KBM-7 (cell line): ENCODE results near the gene C4orf33.
A peak's percentile ranks its signal among the peaks of the same experiment; 100 is the strongest.
"Not testable (repeated sequence)": the region's sequence is repeated elsewhere in the genome, so short reads cannot be mapped to it uniquely, and the experiment has no call there.

Experiments used
- DNase-seq: peaks from one replicate; pipeline ENCODE4 v3.0.0-alpha.2; 2015
- in situ Hi-C: fragments of 300-500 bp; cut with MboI; formaldehyde crosslinking; loops from 2 replicates; pipeline ENCODE4 v1.14.3; 2020; ENCODE audit warnings: low sequenced_read_pairs, low pct_unique_long_range_greater_than_20kb, mixed read lengths

C4orf33 gene, protein sequence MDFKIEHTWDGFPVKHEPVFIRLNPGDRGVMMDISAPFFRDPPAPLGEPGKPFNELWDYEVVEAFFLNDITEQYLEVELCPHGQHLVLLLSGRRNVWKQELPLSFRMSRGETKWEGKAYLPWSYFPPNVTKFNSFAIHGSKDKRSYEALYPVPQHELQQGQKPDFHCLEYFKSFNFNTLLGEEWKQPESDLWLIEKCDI

DNA sequence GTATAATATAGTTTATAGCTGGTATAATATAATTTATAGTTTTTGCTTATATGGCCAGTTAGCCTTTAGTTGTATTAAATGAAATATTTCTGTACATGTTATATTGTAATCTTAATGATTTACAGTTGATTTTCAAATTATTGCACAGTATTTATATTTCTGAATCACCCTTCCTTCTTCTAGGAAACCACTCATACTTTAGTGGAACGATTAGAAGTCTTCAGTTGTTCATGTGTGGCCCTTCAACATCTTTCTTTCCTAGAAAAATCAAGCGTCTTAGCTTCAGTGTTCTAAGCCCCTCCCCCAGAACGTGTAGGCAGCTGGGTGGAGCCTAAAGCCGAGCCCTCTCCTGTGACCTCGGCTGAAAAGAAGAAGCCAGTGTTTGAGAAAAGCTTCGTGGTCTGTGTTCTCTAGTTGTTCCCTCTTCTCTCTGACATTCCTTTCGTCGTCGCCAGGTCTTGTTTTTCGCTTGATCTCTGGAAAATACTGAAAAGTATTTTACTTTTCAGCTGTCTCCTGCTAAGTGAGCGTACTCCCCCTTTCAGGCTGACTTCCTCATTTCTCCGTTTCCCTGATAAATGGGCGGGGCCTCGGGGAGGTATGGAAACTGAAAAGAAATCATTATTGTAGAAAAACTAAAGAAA is at the start of gene C4orf33:
Gene C4orf33 (plus strand): TSS at position 342 of the 644 bp plus-strand sequence. CDS start 6,459 bp downstream, outside the sequence.
- in situ Hi-C loops, result no loop called here
- DNase-seq, result peak; percentile 92

DNA sequence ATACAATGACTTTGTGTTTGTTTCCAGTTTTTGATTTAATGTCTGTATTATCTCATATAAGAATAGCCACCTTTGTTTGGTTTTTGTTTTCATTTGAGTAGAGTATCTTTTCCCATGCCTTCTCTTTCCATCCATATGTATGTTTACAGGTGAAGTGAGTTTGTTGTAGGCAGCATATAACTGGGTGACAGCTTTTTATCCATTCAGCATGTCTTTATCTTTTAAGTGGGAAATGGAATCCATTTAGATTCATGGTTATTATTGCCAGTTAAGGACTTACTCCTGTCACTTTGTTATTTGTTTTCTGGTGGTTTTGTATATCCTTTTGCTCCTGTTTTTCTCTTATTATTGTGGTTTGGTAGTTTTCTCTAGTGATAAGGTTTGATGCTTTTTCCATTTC is 36.9 kb upstream of the C4orf33 start:
- DNase-seq, result no peak
- in situ Hi-C loops, result no loop called here

DNA sequence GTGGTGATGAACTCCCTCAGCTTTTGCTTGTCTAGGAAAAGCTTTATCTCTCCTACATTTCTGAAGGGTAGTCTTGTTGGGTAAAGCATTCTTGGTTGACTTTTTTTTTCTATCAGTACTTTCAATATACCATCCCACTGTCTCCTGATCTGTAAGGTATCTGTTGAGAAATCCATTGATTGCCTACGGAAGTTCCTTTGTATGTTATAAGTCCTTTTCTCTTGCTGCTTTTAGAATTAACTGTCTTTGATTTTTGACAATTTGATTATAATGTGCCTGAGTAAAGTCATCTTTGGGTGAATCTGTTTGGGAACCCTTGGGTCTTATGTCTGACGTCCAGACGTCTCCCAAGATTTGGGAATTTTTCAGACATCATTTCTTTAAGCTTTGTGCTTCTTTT is 33.4 kb upstream of the C4orf33 start:
- no peak for DNase-seq
- in situ Hi-C loops, result no loop called here

DNA sequence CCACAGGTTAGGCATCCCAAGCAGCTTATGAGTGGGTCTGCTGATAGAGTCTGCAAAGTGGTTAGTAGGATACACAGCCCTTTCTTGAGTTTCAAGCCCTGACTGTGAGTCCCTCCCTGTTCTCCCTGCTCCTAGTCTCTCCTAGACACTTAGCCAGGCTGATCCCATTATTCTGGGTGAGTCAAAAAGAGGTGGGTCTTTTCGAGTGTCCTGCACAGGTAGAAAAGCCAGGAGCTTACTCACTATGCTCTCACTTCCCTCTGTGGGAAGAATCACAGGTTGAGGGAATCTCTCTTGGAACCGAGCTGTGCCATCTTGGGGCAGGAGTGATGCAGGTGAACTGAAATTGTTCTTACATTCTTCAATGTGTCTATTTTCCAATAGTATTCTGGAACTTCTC is 32.3 kb upstream of the C4orf33 start:
- in situ Hi-C loops, result no loop called here
- no peak for DNase-seq

DNA sequence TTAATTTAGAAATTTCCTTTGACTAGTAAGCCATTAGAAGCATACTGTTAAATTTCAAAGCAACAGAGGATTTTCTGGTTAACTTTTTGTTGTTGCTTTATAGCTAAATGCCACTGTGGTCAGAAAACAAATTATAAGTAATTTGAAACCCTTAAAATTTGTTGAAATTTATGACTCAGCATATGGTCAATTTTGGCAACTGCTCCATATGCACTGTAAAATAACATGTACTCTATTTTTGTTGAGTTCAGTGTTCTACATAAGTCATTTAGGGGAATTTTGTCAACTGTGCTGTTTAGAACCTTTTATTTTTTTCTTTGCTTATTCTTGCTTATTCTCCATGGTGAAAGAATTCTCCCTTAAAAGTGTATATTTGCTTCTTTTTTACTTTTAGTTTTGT is 31.2 kb upstream of the C4orf33 start:
- in situ Hi-C loops, result no loop called here
- no peak for DNase-seq

DNA sequence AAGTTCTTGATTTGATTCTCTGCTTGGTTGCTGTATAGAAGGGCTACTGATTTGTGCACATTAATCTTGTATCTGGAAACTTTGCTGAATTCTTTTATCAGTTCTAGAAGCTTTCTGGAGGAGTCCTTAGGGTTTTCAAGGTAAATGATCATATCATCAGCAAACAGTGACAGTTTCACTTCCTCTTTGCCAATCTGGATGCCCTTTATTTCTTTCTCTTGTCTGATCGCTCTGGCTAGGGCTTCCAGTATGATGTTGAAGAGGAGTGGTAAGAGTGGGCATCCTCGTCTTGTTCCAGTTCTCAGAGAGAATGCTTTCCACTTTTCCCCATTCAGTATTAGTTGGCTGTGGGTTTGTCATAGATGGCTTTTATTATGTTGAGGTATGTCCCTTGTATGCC is 26.4 kb upstream of the C4orf33 start:
- DNase-seq, in situ Hi-C loops: not testable (repeated sequence)

DNA sequence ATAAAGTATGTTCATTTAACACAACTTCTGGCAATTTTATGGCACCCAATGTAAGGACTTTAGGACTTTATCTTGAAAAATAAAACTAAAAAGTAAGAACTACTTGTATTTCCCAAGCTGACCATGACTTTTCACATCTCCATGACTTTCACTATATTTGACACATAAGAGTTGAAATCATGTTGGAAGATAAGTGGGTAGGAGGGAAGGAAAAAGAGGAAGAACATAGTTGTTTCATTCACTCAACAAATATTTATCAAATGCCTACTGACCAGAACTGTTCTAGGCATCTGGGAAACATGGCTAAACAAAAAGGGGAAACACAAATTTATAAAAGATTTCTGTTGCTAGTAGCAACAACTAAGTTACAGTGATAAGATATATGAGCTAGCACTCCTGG is 18.6 kb upstream of the C4orf33 start:
- in situ Hi-C loops, result no loop called here
- DNase-seq, result no peak

DNA sequence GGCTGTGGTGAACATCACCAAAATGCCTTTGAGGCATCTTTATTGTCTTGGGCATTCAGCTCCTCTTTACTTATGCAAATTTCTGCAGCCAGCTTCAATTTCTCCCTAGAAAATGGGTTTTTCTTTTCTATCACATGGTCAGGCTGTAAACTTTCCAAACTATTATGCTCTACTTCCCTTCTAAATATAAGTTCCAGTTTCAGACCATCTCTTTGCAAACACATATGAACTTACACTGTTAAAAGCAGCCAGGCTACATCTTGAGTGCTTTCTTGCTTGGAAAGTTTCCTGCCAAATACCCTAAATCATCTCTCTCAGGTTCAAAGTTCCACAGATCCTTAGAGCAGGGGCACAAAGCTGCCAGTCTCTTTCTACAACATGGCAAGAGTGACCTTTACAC is 15.8 kb upstream of the C4orf33 start:
- in situ Hi-C loops, result no loop called here
- DNase-seq, result no peak

DNA sequence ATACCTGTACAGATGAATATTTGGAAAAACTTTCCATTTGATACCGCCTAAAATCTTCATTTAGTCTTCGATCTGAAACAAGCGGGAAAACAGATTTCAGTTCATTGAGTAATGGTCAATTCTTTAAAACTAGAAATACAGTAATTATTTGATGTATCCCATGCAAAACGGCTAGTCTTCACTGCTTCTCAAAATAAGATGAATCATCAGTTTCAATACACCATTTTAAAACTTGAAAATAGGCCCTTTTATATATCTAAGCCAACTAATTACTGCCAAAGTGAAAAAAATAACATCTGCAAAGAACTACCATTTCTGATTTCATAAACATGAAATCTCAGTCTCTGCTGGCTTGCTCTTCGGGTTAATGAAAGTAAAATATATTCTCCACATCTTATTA is 13.7 kb upstream of the C4orf33 start:
- DNase-seq, result no peak
- in situ Hi-C loops, result no loop called here

DNA sequence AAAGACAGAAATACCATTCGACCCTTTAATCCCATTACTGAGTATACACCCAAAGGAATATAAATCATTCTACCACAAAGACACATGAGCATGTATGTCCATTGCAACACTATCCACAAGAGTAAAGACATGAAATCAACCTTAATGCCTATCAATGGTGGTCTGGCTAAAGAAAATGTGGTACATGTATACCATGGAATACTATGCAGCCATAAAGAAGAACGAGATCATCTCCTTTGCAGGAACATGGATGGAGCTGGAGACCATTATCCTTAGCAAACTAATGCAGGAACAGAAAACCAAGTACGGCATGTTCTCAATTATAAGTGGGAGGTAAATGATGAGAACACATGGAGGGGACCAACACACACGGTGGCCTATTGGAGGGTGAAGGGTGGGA is 10.5 kb upstream of the C4orf33 start:
- no peak for DNase-seq
- in situ Hi-C loops, result no loop called here

DNA sequence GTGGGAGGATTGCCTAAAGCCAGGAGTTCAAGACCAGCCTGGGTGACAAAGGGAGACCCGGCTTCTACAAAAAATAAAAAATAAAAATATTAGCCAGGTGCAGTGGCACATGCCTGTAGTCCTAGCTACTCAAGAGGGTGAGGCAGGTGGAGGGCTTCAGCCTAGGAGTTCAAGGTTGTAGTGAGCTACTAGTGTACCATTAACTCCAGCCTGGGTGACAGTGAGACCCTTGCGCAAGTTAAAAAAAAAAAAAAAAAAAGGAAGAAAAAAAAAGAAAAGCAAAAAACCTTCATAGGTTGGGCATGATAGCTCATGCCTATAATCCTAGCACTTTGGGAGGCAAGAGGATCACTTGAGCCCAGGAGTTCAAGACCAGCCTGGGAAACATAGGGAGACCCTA is 8.4 kb upstream of the C4orf33 start:
- in situ Hi-C loops, result no loop called here
- DNase-seq, result no peak

DNA sequence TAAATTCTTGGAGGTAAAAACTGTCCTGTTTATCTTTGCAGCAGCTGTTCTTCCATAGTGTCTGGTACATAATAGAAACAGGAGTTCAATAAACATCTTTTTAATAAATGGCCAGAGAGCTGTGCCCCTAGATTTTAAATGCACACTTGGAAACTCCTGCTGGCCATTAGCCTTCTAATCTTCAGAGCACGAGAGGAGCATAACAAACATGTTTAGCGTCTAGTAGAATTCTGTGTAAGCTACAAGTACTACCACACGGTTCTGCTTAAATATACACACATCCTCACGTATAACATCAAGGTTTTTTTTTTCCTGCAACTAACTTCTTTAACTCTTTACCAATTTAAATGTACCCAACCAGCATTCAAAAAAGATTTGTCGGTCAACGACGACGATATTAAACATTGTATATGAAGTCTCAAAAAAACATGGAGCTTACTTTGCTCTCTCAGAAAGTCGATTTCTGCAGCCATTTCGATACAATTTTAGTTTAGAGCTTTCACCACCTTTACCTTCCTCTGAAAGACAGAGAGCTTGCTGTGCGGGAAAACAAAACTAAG is 3.2 kb upstream of the C4orf33 start:
- DNase-seq, result no peak

DNA sequence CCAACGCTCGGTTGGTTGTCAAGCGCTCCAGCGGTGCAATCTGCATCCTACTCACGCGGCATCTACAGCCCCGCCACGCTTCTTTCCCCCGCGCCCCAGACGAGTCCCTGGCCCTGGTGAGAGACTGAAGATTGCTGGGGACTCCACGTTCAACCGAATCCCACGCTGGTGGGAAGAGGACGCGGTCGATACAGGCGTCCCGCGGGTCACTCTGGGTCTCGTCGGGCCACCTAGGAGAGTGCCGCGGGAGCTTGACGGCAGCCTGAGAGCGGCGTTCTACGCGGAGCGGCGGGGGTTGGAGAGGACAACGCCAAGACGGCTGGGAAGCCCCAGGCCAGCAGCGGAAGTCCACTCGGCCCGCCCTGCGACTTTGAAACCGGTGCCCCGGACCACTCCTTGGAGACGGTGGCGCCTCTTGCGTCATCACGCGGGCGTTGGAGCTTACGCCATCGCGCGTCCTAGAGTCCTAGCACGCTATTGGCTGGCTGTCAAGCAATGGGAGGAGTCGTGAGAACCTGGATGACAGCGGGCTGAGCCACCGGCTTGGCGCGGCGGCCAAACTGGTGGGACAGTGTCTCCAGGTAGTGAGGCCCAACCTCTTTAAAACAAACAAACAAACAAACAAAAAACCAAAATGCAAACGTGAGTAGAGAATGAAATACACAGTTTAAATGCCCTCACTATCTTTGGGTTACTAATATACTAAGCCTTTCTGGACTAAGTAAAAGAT is 2.6 kb upstream of the C4orf33 start, which contains the start of gene SCLT1:
Gene SCLT1 (minus strand): TSS at position 349 of the 730 bp plus-strand sequence. CDS start 436 bp downstream, outside the sequence.
- in situ Hi-C loops, result no loop called here
- peak; percentile 97 for DNase-seq

More for the DNA sequence above, 3.2 kb upstream of the C4orf33 start:
- in situ Hi-C loops, result no loop called here

DNA sequence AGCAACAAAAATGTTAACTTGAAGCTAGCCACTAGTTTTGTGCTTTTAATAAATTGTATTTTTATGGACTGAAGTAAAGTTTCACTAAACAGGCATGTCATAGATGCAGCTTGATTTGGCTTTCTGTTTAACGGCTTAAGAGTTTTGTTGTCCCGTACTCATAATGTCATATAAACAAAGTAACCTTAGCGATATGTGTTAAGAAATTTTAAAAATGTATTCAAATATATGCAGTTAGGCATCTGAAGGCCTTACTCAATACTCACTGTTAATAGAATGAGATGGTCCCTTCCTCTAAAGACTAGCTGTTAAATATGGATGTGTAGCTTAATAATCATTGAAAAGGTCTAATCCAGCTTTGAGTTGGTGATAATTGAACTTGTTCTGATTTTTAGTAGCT is 1.6 kb upstream of the C4orf33 start:
- no peak for DNase-seq

DNA sequence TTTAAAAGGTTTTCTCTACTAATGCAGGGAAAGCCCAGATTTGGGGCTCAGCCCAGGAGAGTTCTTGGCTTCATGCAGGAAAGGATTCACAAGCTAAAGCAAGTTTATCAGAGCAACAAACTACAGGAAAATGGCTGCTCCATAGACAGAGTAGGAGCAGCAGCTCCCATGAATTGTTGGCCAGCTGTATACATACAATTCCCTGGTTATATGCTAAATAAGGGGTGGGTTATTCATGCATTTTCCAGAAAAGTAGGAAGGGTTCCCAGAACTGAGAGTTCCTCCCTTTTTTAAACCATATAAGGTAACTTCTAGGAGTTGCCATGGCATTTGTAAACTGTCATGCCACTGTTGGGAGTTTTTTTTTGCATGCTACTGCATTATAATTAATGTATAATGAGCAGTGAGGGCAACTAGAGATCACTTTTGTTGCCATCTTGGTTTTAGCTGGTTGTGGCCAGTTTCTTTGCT is 2.6 kb downstream of the C4orf33 start:
- no peak for DNase-seq
- in situ Hi-C loops, result no loop called here

More for the DNA sequence above, 1.6 kb upstream of the C4orf33 start:
- in situ Hi-C loops, result no loop called here

DNA sequence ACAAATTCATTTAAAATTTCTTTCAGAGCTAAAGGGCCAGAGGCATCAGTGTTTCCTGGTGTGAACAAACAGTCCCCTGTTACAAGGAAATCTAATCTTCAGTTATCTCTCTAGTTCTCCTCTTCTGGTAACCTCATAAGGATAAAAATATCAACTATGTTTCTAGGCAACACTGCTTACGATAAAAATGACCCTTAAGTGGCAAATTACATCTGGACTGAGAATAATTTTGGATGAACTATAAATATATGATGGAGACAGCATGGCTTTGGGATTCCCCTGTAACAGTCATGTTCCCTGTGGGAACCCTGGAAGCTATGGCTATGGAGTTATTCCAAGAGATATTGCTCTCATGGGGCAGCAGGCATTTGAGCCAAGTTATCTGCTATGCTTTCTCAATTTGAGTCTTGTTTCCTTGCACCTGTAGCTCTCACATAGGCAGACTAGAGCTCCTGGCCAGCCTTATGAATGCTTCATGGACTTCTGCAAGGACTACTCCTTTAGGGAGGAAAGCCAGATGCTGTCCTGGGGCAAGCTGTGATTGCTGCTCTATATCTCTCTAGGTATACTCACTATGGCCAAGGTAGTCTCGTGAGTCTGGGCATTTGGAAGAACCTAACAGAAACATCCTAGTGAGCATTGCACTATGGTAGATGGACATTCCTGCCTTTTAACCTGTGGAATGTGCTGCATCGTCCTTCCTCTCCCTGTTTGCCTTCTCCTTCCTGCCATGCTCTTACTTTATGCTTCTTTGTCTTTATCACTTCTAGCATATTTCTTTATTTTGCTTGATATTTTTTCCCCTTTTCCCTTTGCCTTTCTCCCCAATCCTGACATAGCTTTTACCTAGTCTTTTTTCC is 14.2 kb downstream of the C4orf33 start:
- in situ Hi-C loops, result no loop called here
- no peak for DNase-seq

DNA sequence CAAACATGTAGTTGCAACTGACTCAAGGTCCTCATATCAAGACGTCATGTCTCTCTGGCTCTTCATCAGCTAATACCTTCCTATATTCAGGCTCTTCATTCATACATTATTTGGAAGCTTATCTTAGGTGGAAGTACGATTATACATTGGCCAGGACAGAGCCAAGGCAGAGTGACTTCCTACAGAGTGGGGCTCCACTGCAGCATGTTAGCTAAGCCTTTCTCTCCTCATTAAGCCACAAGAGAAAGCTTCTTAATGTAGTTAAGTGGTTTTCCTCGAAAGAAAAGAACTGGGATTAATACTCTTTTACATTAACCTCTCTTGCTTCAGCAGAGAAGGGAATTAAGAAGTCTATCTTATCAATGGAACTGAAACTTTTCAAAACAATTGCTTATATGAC is 15.0 kb downstream of the C4orf33 start:
- in situ Hi-C loops, result no loop called here
- no peak for DNase-seq

DNA sequence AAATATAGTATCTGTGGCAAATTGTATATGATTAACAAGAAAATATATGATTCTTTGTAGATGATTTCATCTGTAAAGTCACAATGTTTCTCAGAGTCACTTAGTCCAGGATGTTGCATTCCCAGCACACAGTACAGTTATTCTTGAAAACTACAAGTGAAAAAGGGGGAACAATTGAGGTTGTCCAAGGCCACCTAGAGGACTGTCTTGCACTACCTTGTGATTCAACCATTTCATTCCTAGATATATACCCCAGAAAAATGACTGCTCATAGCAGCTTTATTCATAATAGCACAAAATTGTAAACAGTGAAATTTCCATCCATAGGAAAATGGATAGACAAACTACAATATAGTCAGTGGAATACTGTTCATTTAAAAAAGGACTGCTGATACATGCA is 16.0 kb downstream of the C4orf33 start:
- no peak for DNase-seq
- in situ Hi-C loops, result no loop called here

DNA sequence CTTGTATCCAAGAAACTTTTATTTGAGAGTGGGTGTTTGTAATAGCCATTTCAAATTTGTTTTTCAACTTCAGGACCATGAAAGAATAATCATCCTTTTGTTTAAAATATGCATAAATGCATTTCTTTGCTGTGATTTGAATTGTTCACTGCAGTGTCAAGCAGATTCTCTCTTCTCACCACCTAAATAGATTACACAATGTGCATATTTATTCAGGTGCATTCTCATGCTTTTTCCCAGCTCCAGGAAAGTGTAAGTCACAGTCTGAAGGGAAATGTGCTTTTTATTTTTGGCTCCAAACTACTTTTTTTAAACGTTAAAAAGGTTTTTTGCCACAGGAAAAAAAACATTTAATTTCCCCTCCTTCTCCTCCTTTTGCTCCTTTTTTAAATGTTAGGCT is 17.5 kb downstream of the C4orf33 start:
- in situ Hi-C loops, result no loop called here
- no peak for DNase-seq
